ACC112 (cell line): Measurements from ENCODE around the gene REEP1.

Experiments
- H2AFZ ChIP-seq: fragments of 200-600 bp; sonication (generic); one replicate; pipeline ENCODE4 v1.6.0; 2017; ENCODE audit warnings: antibody characterized with exemption, low read length; ENCODE audit not compliant: unreplicated experiment
- H3K27ac ChIP-seq: fragments of 200-600 bp; sonication (generic); 2 replicates; pipeline ENCODE4 v1.5.1; 2014; ENCODE audit warnings: low read depth, mild to moderate bottlenecking, antibody characterized with exemption, low read length, moderate library complexity
- H3K27me3 ChIP-seq: fragments of 200-600 bp; sonication (generic); 2 replicates; pipeline ENCODE4 v1.6.1; 2014; ENCODE audit warnings: mild to moderate bottlenecking, antibody characterized with exemption, low read length, moderate library complexity, mixed read lengths; ENCODE audit not compliant: insufficient read depth
- H3K36me3 ChIP-seq: fragments of 200-600 bp; sonication (generic); 2 replicates; pipeline ENCODE4 v1.6.1; 2016; ENCODE audit warnings: mild to moderate bottlenecking, antibody characterized with exemption, low read length, moderate library complexity, mixed read lengths; ENCODE audit not compliant: insufficient read depth
- H3K4me1 ChIP-seq: fragments of 200-600 bp; sonication (generic); one replicate; pipeline ENCODE4 v1.6.1; 2016; ENCODE audit warnings: low read length, mixed read lengths; ENCODE audit not compliant: insufficient read depth, unreplicated experiment, control insufficient read depth
- H3K4me3 ChIP-seq: fragments of 200-600 bp; sonication (generic); 2 replicates; pipeline ENCODE4 v1.5.1; 2014; ENCODE audit warnings: mild to moderate bottlenecking, low read depth, low read length
- H3K79me2 ChIP-seq: fragments of 200-600 bp; sonication (generic); one replicate; pipeline ENCODE4 v1.6.0; 2016; ENCODE audit warnings: low read length; ENCODE audit not compliant: control insufficient read depth, unreplicated experiment, insufficient read depth

Gene REEP1

DNA sequence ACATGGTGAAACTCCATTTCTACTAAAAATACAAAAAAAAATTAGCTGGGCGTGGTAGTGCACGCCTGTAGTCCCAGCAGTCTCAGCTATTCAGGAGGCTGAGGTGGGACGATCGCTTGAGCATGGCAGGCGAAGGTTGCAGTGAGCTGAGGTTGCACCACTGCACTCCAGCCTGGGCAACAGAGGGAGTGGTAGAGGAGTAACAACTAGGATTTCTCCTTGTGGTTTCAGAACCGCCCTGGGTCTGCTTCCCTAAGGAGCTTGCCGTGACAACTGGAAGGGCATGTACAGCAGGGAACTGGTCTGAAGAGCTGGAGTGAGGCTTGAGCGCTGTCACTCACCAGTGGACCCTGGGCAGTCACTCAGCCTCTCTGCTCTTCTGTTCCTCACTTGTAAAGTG lies 29.1 kb downstream of the REEP1 start:
- H2AFZ ChIP-seq = no peak overlapping the region
- no peaks in the 10 kb centered on the region for H3K36me3 ChIP-seq
- no peak overlapping the region for H3K27ac ChIP-seq
- H3K4me3 ChIP-seq = no peak overlapping the region
- H3K79me2 ChIP-seq = no peaks in the 10 kb centered on the region
- peaks cover 67% of the 10 kb centered on the region for H3K27me3 ChIP-seq
- no peaks in the 10 kb centered on the region for H3K4me1 ChIP-seq

GRCh38 chr2:86307431-86307830 lies 30.0 kb downstream of the REEP1 start:
- Histone ChIP-seq H3K4me1 (no peaks in the 10 kb centered on the region), H3K4me3 (no peak overlapping the region), H3K27me3 (peaks cover 61% of the 10 kb centered on the region), H2AFZ (no peak overlapping the region), H3K79me2 (no peaks in the 10 kb centered on the region), H3K27ac (no peak overlapping the region), H3K36me3 (no peaks in the 10 kb centered on the region)

DNA sequence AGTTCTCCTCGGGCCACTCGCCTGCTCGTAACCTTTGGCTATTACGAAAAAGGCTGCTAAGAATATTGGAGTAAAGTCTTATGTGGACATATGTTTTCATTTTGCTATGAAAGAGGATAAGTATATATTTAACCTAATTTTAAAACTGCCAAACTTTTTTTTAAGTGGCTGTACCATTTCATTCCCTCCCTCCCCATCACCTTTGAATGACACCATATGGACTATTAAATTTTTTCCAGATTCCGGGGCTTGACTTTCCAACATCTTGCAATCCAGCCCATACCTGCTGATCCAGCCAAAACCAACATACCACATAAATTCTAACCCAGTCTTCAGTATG lies 31.5 kb downstream of the REEP1 start:
- Histone ChIP-seq H3K27ac (no peak overlapping the region), H3K4me1 (peaks cover 6% of the 10 kb centered on the region), H3K4me3 (no peak overlapping the region), H3K36me3 (no peaks in the 10 kb centered on the region), H2AFZ (no peak overlapping the region), H3K79me2 (no peaks in the 10 kb centered on the region), H3K27me3 (peaks cover 52% of the 10 kb centered on the region)

DNA sequence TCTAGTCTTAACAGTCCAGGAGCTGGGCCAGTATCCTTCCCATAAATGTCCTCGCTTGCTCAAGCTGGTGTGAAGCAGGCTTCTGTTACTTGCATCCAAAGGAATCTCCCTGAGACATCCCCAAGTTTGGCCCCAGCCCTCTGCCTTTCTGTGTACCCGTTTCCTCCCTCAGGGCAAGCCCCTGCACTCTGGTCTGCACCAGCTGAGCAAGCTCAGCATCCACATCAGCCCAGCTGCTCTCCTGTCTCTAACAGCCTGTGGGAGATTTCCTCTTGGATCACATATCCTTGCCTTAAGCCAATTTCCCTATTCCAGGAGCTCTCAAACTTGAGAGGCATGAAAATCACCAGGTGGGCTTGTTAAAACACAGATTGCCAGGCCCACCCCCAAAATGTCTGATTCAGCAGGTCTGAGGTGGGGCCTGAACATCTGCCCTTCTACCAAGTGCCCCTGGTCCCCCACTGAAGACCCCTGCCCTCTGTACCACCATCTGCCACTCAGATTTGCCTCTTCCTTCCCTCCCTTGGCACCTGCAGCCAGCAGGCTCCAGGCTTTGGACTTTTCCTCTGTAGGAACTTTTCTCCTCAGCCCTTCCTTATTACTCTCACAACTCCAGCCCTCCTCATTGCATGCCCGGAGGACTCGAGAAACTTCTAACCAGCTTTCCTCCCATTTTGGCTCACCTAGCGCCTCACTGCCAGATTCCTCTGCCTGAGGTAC lies 32.1 kb downstream of the REEP1 start:
- no peak overlapping the region for H3K4me3 ChIP-seq
- H3K79me2 ChIP-seq = no peaks in the 10 kb centered on the region
- H2AFZ ChIP-seq = no peak overlapping the region
- no peaks in the 10 kb centered on the region for H3K36me3 ChIP-seq
- peaks cover 47% of the 10 kb centered on the region for H3K27me3 ChIP-seq
- H3K4me1 ChIP-seq = peaks cover 6% of the 10 kb centered on the region
- H3K27ac ChIP-seq = no peak overlapping the region

- Histone ChIP-seq H3K27me3 (peaks cover 47% of the 10 kb centered on the region), H3K79me2 (no peaks in the 10 kb centered on the region), H3K4me3 (no peak overlapping the region), H3K27ac (no peak overlapping the region), H3K36me3 (no peaks in the 10 kb centered on the region), H3K4me1 (peaks cover 6% of the 10 kb centered on the region), H2AFZ (no peak overlapping the region)
Measured at GRCh38 chr2:86304416-86304815, 33.0 kb downstream of the REEP1 start.

DNA sequence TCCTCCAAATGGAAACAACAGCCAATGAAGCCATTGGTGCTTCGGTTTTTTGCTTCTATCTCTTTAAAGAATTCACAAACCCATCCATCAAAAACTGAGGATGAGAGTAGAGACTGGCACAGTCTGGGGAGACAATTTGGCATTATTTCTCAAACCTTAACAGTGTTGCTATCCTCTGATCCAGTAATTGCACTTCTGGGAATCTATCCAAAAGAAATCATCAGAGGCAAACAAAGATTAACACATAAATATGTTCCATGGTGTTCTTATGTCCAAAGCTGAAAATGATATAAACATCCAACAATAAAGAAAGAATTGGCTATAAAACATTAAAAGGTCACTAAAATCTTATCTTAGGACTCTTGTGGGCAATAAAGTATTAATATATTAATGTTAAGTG lies 35.1 kb downstream of the REEP1 start:
- no peak overlapping the region for H3K27ac ChIP-seq
- no peak overlapping the region for H3K4me3 ChIP-seq
- H3K36me3 ChIP-seq = no peaks in the 10 kb centered on the region
- peaks cover 46% of the 10 kb centered on the region for H3K27me3 ChIP-seq
- H2AFZ ChIP-seq = no peak overlapping the region
- no peaks in the 10 kb centered on the region for H3K79me2 ChIP-seq
- H3K4me1 ChIP-seq = peaks cover 6% of the 10 kb centered on the region

DNA sequence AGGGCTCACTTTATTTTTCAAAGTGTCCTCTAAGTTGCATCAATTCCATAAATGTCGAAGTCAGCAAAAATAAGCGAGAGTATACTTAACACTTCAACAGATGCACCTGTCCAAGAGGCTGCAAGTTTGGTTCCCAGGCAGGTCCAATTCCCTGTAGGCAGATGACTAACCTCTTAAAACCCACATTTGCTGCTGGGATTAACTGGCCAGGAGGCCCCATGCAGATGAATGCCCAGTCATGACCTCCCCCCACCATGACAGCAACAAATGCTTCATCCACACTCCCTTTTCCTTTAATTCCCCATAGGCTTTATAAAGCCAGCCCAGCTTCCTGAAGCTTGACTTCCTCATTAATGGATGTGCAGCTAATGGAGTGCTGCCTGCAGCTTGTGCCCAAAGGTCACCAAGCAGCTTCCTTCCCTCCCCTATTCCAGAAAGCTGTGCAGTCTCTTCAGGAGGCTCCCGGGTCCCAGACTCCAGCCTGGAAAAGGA lies 35.7 kb downstream of the REEP1 start:
- Histone ChIP-seq H3K27ac (no peak overlapping the region), H3K36me3 (no peaks in the 10 kb centered on the region), H3K4me3 (no peak overlapping the region), H3K27me3 (peaks cover 43% of the 10 kb centered on the region), H2AFZ (no peak overlapping the region), H3K4me1 (peaks cover 6% of the 10 kb centered on the region), H3K79me2 (no peaks in the 10 kb centered on the region)

DNA sequence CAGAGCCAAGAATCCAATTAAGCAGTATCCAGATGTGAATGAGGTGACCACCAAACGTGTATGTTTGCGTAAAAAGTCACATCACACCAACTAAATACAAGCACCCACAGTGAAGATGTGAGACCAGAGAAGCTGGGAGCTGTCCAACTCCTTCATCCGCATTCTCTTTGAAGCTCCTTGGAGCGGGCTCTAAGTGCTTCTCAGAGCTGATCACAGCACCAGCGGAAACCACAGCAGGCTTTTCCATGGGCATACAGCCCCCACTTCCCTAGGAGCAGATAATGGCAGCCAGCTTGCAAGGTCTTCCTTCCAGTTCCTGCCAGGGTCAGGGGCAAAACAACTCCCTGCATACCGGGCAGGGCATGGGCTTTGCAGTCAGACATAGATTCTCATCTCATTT lies 36.4 kb downstream of the REEP1 start:
- H3K36me3 ChIP-seq = no peaks in the 10 kb centered on the region
- no peaks in the 10 kb centered on the region for H3K79me2 ChIP-seq
- no peak overlapping the region for H3K4me3 ChIP-seq
- H3K4me1 ChIP-seq = peaks cover 6% of the 10 kb centered on the region
- H3K27me3 ChIP-seq = peaks cover 35% of the 10 kb centered on the region
- no peak overlapping the region for H3K27ac ChIP-seq
- no peak overlapping the region for H2AFZ ChIP-seq

GRCh38 chr2:86300496-86300895 lies 36.9 kb downstream of the REEP1 start:
- no peak overlapping the region for H2AFZ ChIP-seq
- no peaks in the 10 kb centered on the region for H3K79me2 ChIP-seq
- peaks cover 30% of the 10 kb centered on the region for H3K27me3 ChIP-seq
- peaks cover 6% of the 10 kb centered on the region for H3K4me1 ChIP-seq
- no peaks in the 10 kb centered on the region for H3K36me3 ChIP-seq
- no peak overlapping the region for H3K27ac ChIP-seq
- no peak overlapping the region for H3K4me3 ChIP-seq

DNA sequence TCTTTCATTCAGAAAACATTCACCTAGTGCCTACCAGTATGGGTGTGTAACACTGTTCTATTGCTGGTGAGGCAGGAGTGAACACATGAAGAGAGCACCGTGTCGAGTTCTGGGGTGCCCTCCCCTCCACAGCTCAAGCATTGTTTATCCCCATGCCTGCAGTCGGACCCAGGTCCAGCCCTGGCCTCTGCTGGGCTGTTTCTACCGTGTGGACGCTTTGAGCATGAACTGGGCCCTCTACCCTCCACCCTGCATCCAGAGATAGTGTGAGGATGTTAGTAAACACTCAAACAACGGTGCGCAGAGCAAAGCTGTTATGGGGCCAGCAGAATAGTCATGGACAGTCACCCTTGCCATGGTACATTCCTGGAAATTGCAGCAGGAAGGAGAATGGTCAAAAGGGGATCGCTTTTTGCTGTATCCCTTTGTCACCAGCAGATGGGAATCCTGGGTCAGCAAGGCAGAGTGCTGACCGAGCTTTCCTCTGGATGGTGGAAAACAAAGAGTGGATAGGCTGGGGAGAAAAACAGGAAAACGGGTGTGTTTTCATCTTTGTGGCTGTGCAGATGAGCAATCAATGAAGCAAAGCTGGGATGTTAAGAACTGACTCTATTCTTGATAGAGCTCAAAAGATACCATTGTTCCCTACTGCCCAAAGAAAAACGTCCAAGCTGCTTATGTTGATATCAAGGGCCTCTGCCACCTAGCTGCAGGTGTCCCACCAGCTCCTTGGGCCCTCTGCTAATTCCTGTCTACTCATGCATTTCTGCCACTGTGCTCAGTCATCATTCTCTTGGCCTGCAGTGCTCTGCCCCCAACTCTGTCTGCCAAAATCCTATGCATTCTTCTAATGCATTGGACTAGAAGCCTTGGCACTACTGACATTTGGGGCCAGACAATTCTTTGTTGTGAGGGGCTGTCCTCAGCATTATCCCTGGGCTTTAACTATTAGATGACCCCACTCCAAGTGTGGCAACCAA lies 38.7 kb downstream of the REEP1 start:
- H3K79me2 ChIP-seq = no peaks in the 10 kb centered on the region
- no peak overlapping the region for H2AFZ ChIP-seq
- H3K27me3 ChIP-seq = peaks cover 25% of the 10 kb centered on the region
- H3K27ac ChIP-seq = no peak overlapping the region
- H3K4me1 ChIP-seq = peaks cover 6% of the 10 kb centered on the region
- no peak overlapping the region for H3K4me3 ChIP-seq
- no peaks in the 10 kb centered on the region for H3K36me3 ChIP-seq
